K562 (cell line): ENCODE data around the gene NOL11. TPM values are rescaled to one million over a fixed set of nuclear protein-coding genes. Genes with fewer than 3 reads are reported as not detected.

Experiments
- ATAC-seq: fragments of 200-7000 bp; cut with Tn5 transposase; 3 replicates; pipeline ENCODE4 v1.9.1; 2020; ENCODE audit warnings: moderate library complexity
- BruUV-seq: library from RNA; stranded (reverse); fragments of 400-500 nt; replicated peaks from 2 replicates; lab custom pipeline; 2021; lab: Mats Ljungman, UMichigan
- CTCF ChIA-PET: fragments of 300-600 bp; formaldehyde crosslinking; extraction: SDS; loops from one replicate; lab custom pipeline; 2021; ENCODE audit warnings: low intra/inter-chr PET ratio; lab: Yijun Ruan, JAX
- POLR2A ChIA-PET: fragments of 300-600, 350-650 bp; sonication (Branson Sonifier 250); formaldehyde crosslinking; extraction: SDS; loops from one replicate; lab custom pipeline; 2021; ENCODE audit warnings: antibody characterized with exemption, inconsistent platforms; lab: Yijun Ruan, JAX
- DNase-seq, 4 experiments: peaks; one replicate each; pipeline versions ENCODE4 v3.0.0 to v3.0.0-alpha.2; 2011 to 2018; ENCODE audit warnings: low spot score in 3 of 4, mixed read lengths in 3 of 4; ENCODE audit errors: extremely low read depth in 1 of 4
- FAIRE-seq: peaks from 2 replicates; lab custom pipeline; 2011; peaks lifted over from hg19 to GRCh38; lab: Jason Lieb, UNC
- H2AFZ ChIP-seq: 2 replicates; pipeline ENCODE4 v1.6.0; 2011; ENCODE audit warnings: low read depth, low read length, control low read depth, inconsistent platforms
- H3K27ac ChIP-seq: fragments of 200-600 bp; 3 replicates; pipeline ENCODE4 v1.8.0; 2011; ENCODE audit warnings: low read depth, mild to moderate bottlenecking, control low read depth, inconsistent platforms, low read length, moderate library complexity, mixed read lengths; ENCODE audit errors: extremely low read depth
- H3K27me3 ChIP-seq, 2 experiments: fragments of 300-600 bp in 1 of 2; 2 replicates in 1 of 2; 3 replicates in 1 of 2; pipeline versions ENCODE4 v1.6.0 to v1.8.0; 2011; ENCODE audit warnings: inconsistent platforms in 2 of 2, low read length in 2 of 2, mild to moderate bottlenecking in 1 of 2, mixed read lengths in 1 of 2, moderate library complexity in 1 of 2; ENCODE audit not compliant: control insufficient read depth in 2 of 2, insufficient read depth in 2 of 2
- H3K36me3 ChIP-seq: fragments of 300-600 bp; 3 replicates; pipeline ENCODE4 v1.8.0; 2011; ENCODE audit warnings: mild to moderate bottlenecking, low read length, inconsistent platforms; ENCODE audit not compliant: control insufficient read depth, insufficient read depth
- H3K4me1 ChIP-seq, 2 experiments: fragments of 200-600 bp in 1 of 2; replicated peaks in 1 of 2; 2 replicates in 1 of 2; 3 replicates in 1 of 2; pipeline versions ENCODE4 v1.5.1 to v1.8.0; 2011; ENCODE audit warnings: inconsistent platforms in 2 of 2, low read length in 2 of 2, mild to moderate bottlenecking in 1 of 2, mixed read lengths in 1 of 2, moderate library complexity in 1 of 2; ENCODE audit not compliant: control insufficient read depth in 2 of 2, insufficient read depth in 2 of 2
- H3K4me2 ChIP-seq: 2 replicates; pipeline ENCODE4 v1.6.1; 2011; ENCODE audit warnings: low read length, control low read depth, inconsistent platforms, mixed read lengths; ENCODE audit not compliant: insufficient read depth
- H3K4me3 ChIP-seq: fragments of 200-600 bp; sonication (generic), shearing (Covaris generic); 2 replicates; pipeline ENCODE4 v1.5.1; 2016; ENCODE audit warnings: control low read depth, inconsistent platforms
- H3K79me2 ChIP-seq: fragments of 200-600 bp; 3 replicates; pipeline ENCODE4 v1.8.0; 2011; ENCODE audit warnings: low read length, inconsistent platforms; ENCODE audit not compliant: control insufficient read depth, insufficient read depth
- H3K9ac ChIP-seq, 2 experiments: 2 replicates each; pipeline versions ENCODE4 v1.6.0 to v1.6.1; 2011; ENCODE audit warnings: low read depth in 2 of 2, low read length in 2 of 2, control low read depth in 1 of 2, inconsistent platforms in 1 of 2, mild to moderate bottlenecking in 1 of 2, mixed read lengths in 1 of 2; ENCODE audit not compliant: insufficient read depth in 1 of 2
- H3K9me1 ChIP-seq: one replicate; pipeline ENCODE4 v1.6.0; 2011; ENCODE audit warnings: inconsistent platforms, mild to moderate bottlenecking, low read length, moderate library complexity; ENCODE audit not compliant: control insufficient read depth, insufficient read depth
- H3K9me3 ChIP-seq: replicated peaks from 2 replicates; pipeline ENCODE4 v1.5.1; 2011; ENCODE audit warnings: low read depth, low read length, inconsistent platforms; ENCODE audit not compliant: control insufficient read depth, insufficient read depth
- H4K20me1 ChIP-seq: replicated peaks from 2 replicates; pipeline ENCODE4 v1.6.1; 2011; ENCODE audit warnings: low read length, inconsistent platforms, mixed read lengths; ENCODE audit not compliant: control insufficient read depth, insufficient read depth
- CBFB ChIP-seq: sonication (generic); formaldehyde crosslinking; IDR thresholded peaks from 2 replicates; pipeline ENCODE4 v1.4.0; 2020; ENCODE audit warnings: mild to moderate bottlenecking, missing genetic modification reagents
- ESRRB ChIP-seq: fragments of 250-450 bp; sonication (Bioruptor Pico); IDR thresholded peaks from 2 replicates; pipeline ENCODE4 v1.5.0; 2020; ENCODE audit warnings: mild to moderate bottlenecking, moderate library complexity, borderline replicate concordance
- EWSR1 ChIP-seq: fragments of 450-650 bp; IDR thresholded peaks from 2 replicates; pipeline ENCODE4 v1.6.1; 2018; ENCODE audit warnings: borderline replicate concordance, mild to moderate bottlenecking, low read depth, moderate library complexity; ENCODE audit not compliant: partially characterized antibody
- MCM5 ChIP-seq: fragments of 450-650 bp; IDR thresholded peaks from 2 replicates; pipeline ENCODE4 v1.6.1; 2016; ENCODE audit warnings: low read depth
- NRF1 ChIP-seq, 2 experiments: fragments of 450-650 bp; IDR thresholded peaks in 1 of 2; conservative IDR thresholded peaks in 1 of 2; 2 replicates each; pipeline ENCODE4 v1.6.1; 2014; ENCODE audit warnings: mild to moderate bottlenecking in 2 of 2
- SREBF1 ChIP-seq: fragments of 150-350 bp; IDR thresholded peaks from 2 replicates; pipeline ENCODE4 v1.6.1; 2014; ENCODE audit warnings: antibody characterized with exemption, low read depth, low read length, borderline replicate concordance
- WGBS: fragments of 100-300 bp; shearing (Covaris generic); methylation state at CpG from one replicate; pipeline ENCODE4 v1.1.6; 2016; ENCODE audit warnings: low coverage, mixed read lengths; ENCODE audit not compliant: insufficient coverage; ENCODE audit errors: missing lambda C conversion rate; 5-methylcytosine and 5-hydroxymethylcytosine counted together
- in situ Hi-C: fragments of 300-500 bp; cut with MboI; formaldehyde crosslinking; loops from 4 replicates; pipeline ENCODE4 v1.15.0; 2018; ENCODE audit warnings: inconsistent platforms, mixed read lengths
- intact Hi-C: fragments of 100-400 bp; cut with micrococcal nuclease; formaldehyde crosslinking; loops from 2 replicates; pipeline ENCODE4 v1.14.2; 2022
- polyA plus RNA-seq, 8 experiments: library from polyadenylated mRNA; depleted of rRNA in 4 of 8; stranded (reverse) in 5 of 8; unstranded in 3 of 8; fragments of >200 nt; fragmentation: Nextera tagmentation in 2 of 8; fragmentation: Illumina TruSeq in 1 of 8; extraction: Ambion mirVana in 2 of 8; extraction: Trizol in 1 of 8; gene quantifications; 2 replicates each; pipeline versions ENCODE4 v1.2.1 to v1.2.3, GENCODE V29; 2011 to 2014; ENCODE audit warnings: inconsistent platforms in 1 of 8, missing spikeins in 1 of 8
- total RNA-seq, 7 experiments: library from RNA; depleted of rRNA in 6 of 7; stranded (reverse); fragments of >200 nt in 6 of 7; fragmentation: Illumina TruSeq in 2 of 7; extraction: Trizol in 2 of 7; gene quantifications; 2 replicates each; pipeline versions ENCODE4 v1.2.1 to v1.2.3, GENCODE V29; 2011 to 2021; ENCODE audit warnings: low replicate concordance in 1 of 7
- TF ChIP-seq, protein P1 (sequence below): fragments of 200-800 bp; sonication (Bioruptor generic); IDR thresholded peaks from 2 replicates; pipeline ENCODE4 v1.6.1; 2017; ENCODE audit warnings: missing genetic modification characterization, missing compliant biosample characterization

NOL11 gene
- total and polyA plus RNA-seq, 9 of the 15 experiments (the other 6 are each of a cell fraction or from before 2014, with no cell fraction given) = 61.1 to 175 (median 121) TPM

GRCh38 chr17:67686241-67686640 is 31.5 kb upstream of the NOL11 start:
- no peak for ATAC-seq
- WGBS = 0% methylated on average over 2 of the region's 2 CpGs
- no peaks in the 10 kb centered on the region for H3K36me3 ChIP-seq
- peaks cover 12 to 14% of the 10 kb centered on the region in 2 experiments; a peak in 4 of 5 replicates for H3K27me3 ChIP-seq
- H3K4me2 ChIP-seq = no peak overlapping the region
- POLR2A ChIA-PET = no interaction called here
- no peaks in the 10 kb centered on the region for H3K9me3 ChIP-seq
- H3K9me1 ChIP-seq = no peaks in the 10 kb centered on the region
- in situ Hi-C loops (loop anchor here (25.0 kb wide), 1 partner anchor 299 kb away; the partner anchor contains the start of gene PITPNC1), intact Hi-C loops (loop anchor here (5.0 kb wide), 2 partner anchors 309 to 409 kb away; partner anchors contain the start of gene PITPNC1)
- no peaks in the 10 kb centered on the region for H3K4me1 ChIP-seq
- H3K9ac ChIP-seq = no peak overlapping the region
- no peak overlapping the region for H2AFZ ChIP-seq
- TF ChIP-seq EWSR1 (no peak), CBFB (CRISPR knock-in tag) (no peak), ESRRB (CRISPR knock-in tag) (no peak), MCM5 (no peak), SREBF1 (no peak), NRF1 (conservative IDR thresholded peaks at IDR 0.05 in 1 of 2, IDR thresholded peaks at IDR 0.05 in 1 of 2) (no peak)
- TF ChIP-seq, protein P1, sequence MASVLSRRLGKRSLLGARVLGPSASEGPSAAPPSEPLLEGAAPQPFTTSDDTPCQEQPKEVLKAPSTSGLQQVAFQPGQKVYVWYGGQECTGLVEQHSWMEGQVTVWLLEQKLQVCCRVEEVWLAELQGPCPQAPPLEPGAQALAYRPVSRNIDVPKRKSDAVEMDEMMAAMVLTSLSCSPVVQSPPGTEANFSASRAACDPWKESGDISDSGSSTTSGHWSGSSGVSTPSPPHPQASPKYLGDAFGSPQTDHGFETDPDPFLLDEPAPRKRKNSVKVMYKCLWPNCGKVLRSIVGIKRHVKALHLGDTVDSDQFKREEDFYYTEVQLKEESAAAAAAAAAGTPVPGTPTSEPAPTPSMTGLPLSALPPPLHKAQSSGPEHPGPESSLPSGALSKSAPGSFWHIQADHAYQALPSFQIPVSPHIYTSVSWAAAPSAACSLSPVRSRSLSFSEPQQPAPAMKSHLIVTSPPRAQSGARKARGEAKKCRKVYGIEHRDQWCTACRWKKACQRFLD (CRISPR knock-in tag) = no peak
- CTCF ChIA-PET = no interaction called here
- BruUV-seq = no TSS peak
- no peak for FAIRE-seq
- no peak for DNase-seq
- H3K27ac ChIP-seq = no peak overlapping the region
- H4K20me1 ChIP-seq = 0 out of 2 replicates have a peak, but pooled peaks cover 2% of the 10 kb centered on the region
- no peak overlapping the region for H3K4me3 ChIP-seq
- no peaks in the 10 kb centered on the region for H3K79me2 ChIP-seq
